H1 (cell line): Measurements from ENCODE around the gene TGM2. TPM values are rescaled to one million over a fixed set of nuclear protein-coding genes. Genes with fewer than 3 reads are reported as not detected.

Source experiments
- CTCF ChIA-PET: fragments of 300-600 bp; sonication (Branson Sonifier 250); formaldehyde crosslinking; loops from one replicate; lab custom pipeline; 2021; ENCODE audit not compliant: partially characterized antibody; lab: Charles Lee
- POLR2A ChIA-PET: fragments of 300-600 bp; sonication (Branson Sonifier 250); formaldehyde crosslinking; loops from one replicate; lab custom pipeline; 2021; ENCODE audit warnings: inconsistent platforms; ENCODE audit not compliant: partially characterized antibody; lab: Charles Lee
- DNase-seq, 2 experiments: peaks; one replicate each; pipeline versions ENCODE4 v3.0.0 to v3.0.0-alpha.2; 2010 to 2022; ENCODE audit warnings: low spot score in 2 of 2, low read depth in 1 of 2, mixed read lengths in 1 of 2
- FAIRE-seq: peaks from 2 replicates; lab custom pipeline; 2011; peaks lifted over from hg19 to GRCh38; lab: Jason Lieb, UNC
- H2AFZ ChIP-seq: 2 replicates; pipeline ENCODE4 v1.8.1; 2012; ENCODE audit warnings: low read length, inconsistent platforms
- H2AK5ac ChIP-seq: 2 replicates; pipeline ENCODE4 v1.6.1; 2013; ENCODE audit warnings: low read depth, low read length
- H2BK120ac ChIP-seq: replicated peaks from 2 replicates; pipeline ENCODE3; 2013; ENCODE audit warnings: low read depth, low read length, inconsistent platforms
- H2BK12ac ChIP-seq: 2 replicates; pipeline ENCODE4 v1.6.1; 2013; ENCODE audit warnings: low read depth, low read length
- H2BK15ac ChIP-seq: 2 replicates; pipeline ENCODE4 v1.6.1; 2013; ENCODE audit warnings: low read length
- H2BK20ac ChIP-seq: 2 replicates; pipeline ENCODE4 v1.6.1; 2013; ENCODE audit warnings: low read length
- H2BK5ac ChIP-seq: 2 replicates; pipeline ENCODE4 v1.6.1; 2013; ENCODE audit warnings: low read depth, low read length
- H3K14ac ChIP-seq: 2 replicates; pipeline ENCODE4 v1.6.1; 2013; ENCODE audit warnings: inconsistent platforms; ENCODE audit not compliant: insufficient read length
- H3K18ac ChIP-seq: 2 replicates; pipeline ENCODE4 v1.6.1; 2013; ENCODE audit warnings: low read length; ENCODE audit errors: extremely low read depth
- H3K23ac ChIP-seq: 2 replicates; pipeline ENCODE4 v1.6.1; 2013; ENCODE audit warnings: inconsistent platforms; ENCODE audit not compliant: insufficient read length
- H3K23me2 ChIP-seq: 2 replicates; pipeline ENCODE4 v1.6.1; 2013; ENCODE audit warnings: low read depth, low read length
- H3K27ac ChIP-seq: 2 replicates; pipeline ENCODE4 v1.6.1; 2011; ENCODE audit warnings: low read depth, low read length, inconsistent platforms
- H3K27me3 ChIP-seq, 4 experiments: replicated peaks in 1 of 4; 1 replicate in 1 of 4; 2 replicates in 3 of 4; pipeline versions ENCODE4 v1.6.1 to v1.8.1; 2011 to 2013; ENCODE audit warnings: low read length in 3 of 4, mild to moderate bottlenecking in 3 of 4, inconsistent platforms in 2 of 4, mixed read lengths in 2 of 4, moderate library complexity in 1 of 4; ENCODE audit not compliant: control insufficient read depth in 3 of 4, insufficient read depth in 3 of 4; ENCODE audit errors: extremely low read depth in 1 of 4
- H3K36me3 ChIP-seq, 4 experiments: 2 replicates each; pipeline versions ENCODE4 v1.6.1 to v1.8.1; 2011 to 2013; ENCODE audit warnings: mild to moderate bottlenecking in 4 of 4, low read length in 3 of 4, moderate library complexity in 2 of 4, control low read depth in 1 of 4, inconsistent platforms in 1 of 4; ENCODE audit not compliant: insufficient read depth in 4 of 4, control insufficient read depth in 2 of 4
- H3K4ac ChIP-seq: replicated peaks from 2 replicates; pipeline ENCODE3; 2013; ENCODE audit warnings: low read length, low read depth, mixed read lengths, inconsistent platforms; ENCODE audit not compliant: insufficient read length
- H3K4me1 ChIP-seq, 4 experiments: replicated peaks in 1 of 4; 1 replicate in 1 of 4; 2 replicates in 3 of 4; pipeline versions ENCODE4 v1.6.1 to v1.8.1; 2011 to 2013; ENCODE audit warnings: low read length in 3 of 4, inconsistent platforms in 2 of 4, mixed read lengths in 1 of 4; ENCODE audit not compliant: insufficient read depth in 4 of 4, control insufficient read depth in 3 of 4
- H3K4me2 ChIP-seq, 2 experiments: 2 replicates each; pipeline versions ENCODE4 v1.6.1 to v1.8.1; 2011 to 2013; ENCODE audit warnings: low read depth in 2 of 2, low read length in 2 of 2, control low read depth in 1 of 2, inconsistent platforms in 1 of 2, mild to moderate bottlenecking in 1 of 2; ENCODE audit not compliant: insufficient read depth in 1 of 2
- H3K4me3 ChIP-seq, 4 experiments: fragments of 200-600, 300-600 bp in 1 of 4; sonication (generic), shearing (Covaris generic), sonication (Bioruptor Twin) in 1 of 4; 2 replicates each; pipeline versions ENCODE4 v1.5.1 to v1.8.1; 2011 to 2016; ENCODE audit warnings: low read length in 4 of 4, low read depth in 3 of 4, control low read depth in 2 of 4, inconsistent platforms in 2 of 4, mild to moderate bottlenecking in 2 of 4, mixed read lengths in 1 of 4, moderate library complexity in 1 of 4; ENCODE audit not compliant: insufficient read depth in 2 of 4; ENCODE audit errors: extremely low read depth in 1 of 4
- H3K56ac ChIP-seq: replicated peaks from 2 replicates; pipeline ENCODE3; 2013; ENCODE audit warnings: low read depth, mild to moderate bottlenecking, mixed read lengths, low read length, inconsistent platforms; ENCODE audit not compliant: insufficient read length
- H3K79me1 ChIP-seq: 2 replicates; pipeline ENCODE4 v1.6.1; 2013; ENCODE audit warnings: low read depth, low read length, control low read depth
- H3K79me2 ChIP-seq, 2 experiments: 2 replicates each; pipeline versions ENCODE4 v1.6.1 to v1.8.1; 2012 to 2013; ENCODE audit warnings: low read length in 2 of 2, mild to moderate bottlenecking in 2 of 2, inconsistent platforms in 1 of 2; ENCODE audit not compliant: insufficient read depth in 2 of 2, control insufficient read depth in 1 of 2
- H3K9ac ChIP-seq, 4 experiments: replicated peaks in 1 of 4; 1 replicate in 1 of 4; 2 replicates in 3 of 4; pipeline versions ENCODE4 v1.6.1 to v1.8.1; 2011 to 2013; ENCODE audit warnings: low read depth in 3 of 4, low read length in 3 of 4, control low read depth in 2 of 4, mild to moderate bottlenecking in 2 of 4, moderate library complexity in 2 of 4, inconsistent platforms in 1 of 4; ENCODE audit errors: extremely low read depth in 1 of 4
- H3K9me3 ChIP-seq, 2 experiments: 2 replicates each; pipeline versions ENCODE4 v1.6.1 to v1.8.1; 2012 to 2013; ENCODE audit warnings: mild to moderate bottlenecking in 2 of 2, moderate library complexity in 2 of 2, control low read depth in 1 of 2, inconsistent platforms in 1 of 2, low read depth in 1 of 2, low read length in 1 of 2, mixed read lengths in 1 of 2; ENCODE audit not compliant: insufficient read depth in 2 of 2
- H4K20me1 ChIP-seq, 2 experiments: replicated peaks in 1 of 2; 2 replicates each; pipeline versions ENCODE3 to v1.8.1; 2011 to 2013; ENCODE audit warnings: inconsistent platforms in 2 of 2, low read length in 2 of 2, mild to moderate bottlenecking in 1 of 2; ENCODE audit not compliant: insufficient read depth in 2 of 2, control insufficient read depth in 1 of 2
- H4K5ac ChIP-seq: 2 replicates; pipeline ENCODE4 v1.6.1; 2013; ENCODE audit warnings: low read length, low read depth, mixed read lengths, inconsistent platforms; ENCODE audit not compliant: insufficient read length
- H4K8ac ChIP-seq: 2 replicates; pipeline ENCODE4 v1.8.0; 2013; ENCODE audit warnings: mild to moderate bottlenecking, moderate library complexity, low read length, inconsistent platforms; ENCODE audit not compliant: insufficient read depth; ENCODE audit errors: extremely low read depth
- H4K91ac ChIP-seq: replicated peaks from 2 replicates; pipeline ENCODE3; 2013; ENCODE audit warnings: low read length, mixed read lengths, inconsistent platforms; ENCODE audit not compliant: insufficient read length
- BACH1 ChIP-seq: IDR thresholded peaks from 2 replicates; pipeline ENCODE4 v1.6.1; 2012; ENCODE audit warnings: low read length, improper control_type of control experiment
- BRCA1 ChIP-seq: IDR thresholded peaks from 2 replicates; pipeline ENCODE4 v1.6.1; 2012; ENCODE audit warnings: low read depth, low read length, improper control_type of control experiment
- E2F6 ChIP-seq: IDR thresholded peaks from 2 replicates; pipeline ENCODE4 v1.6.1; 2012; ENCODE audit warnings: inconsistent platforms
- KDM1A ChIP-seq: fragments of 200-600, 300-600 bp; sonication (generic); IDR thresholded peaks from 2 replicates; pipeline ENCODE4 v1.7.1; 2016; ENCODE audit warnings: mild to moderate bottlenecking, low read length, borderline replicate concordance
- KDM5A ChIP-seq: fragments of 200-600 bp; IDR thresholded peaks from 2 replicates; pipeline ENCODE4 v1.7.1; 2012; ENCODE audit warnings: mild to moderate bottlenecking, low read length, inconsistent platforms, mixed read lengths
- MAFK ChIP-seq: IDR thresholded peaks from 2 replicates; pipeline ENCODE4 v1.6.1; 2012; ENCODE audit warnings: low read depth, mild to moderate bottlenecking, improper control_type of control experiment, low read length
- PHF8 ChIP-seq: fragments of 200-600 bp; sonication (generic); conservative IDR thresholded peaks from 2 replicates; pipeline ENCODE4 v1.7.1; 2012; ENCODE audit warnings: low read depth, mild to moderate bottlenecking, inconsistent platforms, low read length, moderate library complexity
- POU5F1 ChIP-seq: IDR thresholded peaks from 2 replicates; pipeline ENCODE4 v1.6.1; 2011; ENCODE audit warnings: low read depth, mild to moderate bottlenecking, low read length, moderate library complexity
- SIRT6 ChIP-seq: IDR thresholded peaks from one replicate; pipeline ENCODE4 v1.7.1; 2012; ENCODE audit warnings: low read length, inconsistent platforms
- SP1 ChIP-seq: IDR thresholded peaks from 2 replicates; pipeline ENCODE4 v1.6.1; 2011; ENCODE audit warnings: low read depth, low read length
- SP4 ChIP-seq: IDR thresholded peaks from 2 replicates; pipeline ENCODE4 v1.6.1; 2012; ENCODE audit warnings: low read length, inconsistent platforms
- SUZ12 ChIP-seq: fragments of 200-600 bp; sonication (generic); IDR thresholded peaks from 2 replicates; pipeline ENCODE4 v1.6.1; 2012; ENCODE audit warnings: mild to moderate bottlenecking, inconsistent platforms, low read length, moderate library complexity, mixed read lengths
- TAF1 ChIP-seq: IDR thresholded peaks from 2 replicates; pipeline ENCODE4 v1.6.1; 2011; ENCODE audit warnings: mild to moderate bottlenecking, low read depth, low read length
- TBP ChIP-seq: IDR thresholded peaks from 2 replicates; pipeline ENCODE4 v1.6.1; 2011; ENCODE audit warnings: low read depth, low read length, improper control_type of control experiment
- YY1 ChIP-seq: IDR thresholded peaks from 2 replicates; pipeline ENCODE4 v1.6.1; 2011; ENCODE audit warnings: low read depth, mild to moderate bottlenecking, low read length
- ZNF274 ChIP-seq: IDR thresholded peaks from 2 replicates; pipeline ENCODE4 v1.7.0; 2012; ENCODE audit warnings: low read length, borderline replicate concordance; ENCODE audit errors: extremely low read depth
- WGBS, 2 experiments: shearing (Covaris generic) in 1 of 2; methylation state at CpG; one replicate each; pipeline versions ENCODE4 v1.1.6 to v1.1.7; 2013 to 2015; ENCODE audit warnings: low lambda C conversion rate in 2 of 2, mixed read lengths in 2 of 2, inconsistent platforms in 1 of 2, low coverage in 1 of 2, missing lambda C conversion rate in 1 of 2; ENCODE audit not compliant: insufficient replicate concordance in 2 of 2, insufficient coverage in 1 of 2, insufficient read length in 1 of 2; ENCODE audit errors: extremely low coverage in 1 of 2, missing lambda C conversion rate in 1 of 2; 5-methylcytosine and 5-hydroxymethylcytosine counted together
- polyA plus RNA-seq, 7 experiments: library from polyadenylated mRNA; depleted of rRNA in 3 of 7; stranded (reverse) in 5 of 7; unstranded in 2 of 7; fragments of >200 nt in 5 of 7; fragments of 200-250 nt in 2 of 7; gene quantifications; 1 replicate in 5 of 7; 2 replicates in 1 of 7; 4 replicates in 1 of 7; pipeline versions ENCODE4 v1.2.1 to v1.2.3, GENCODE V29; 2011 to 2013; ENCODE audit warnings: missing spikeins in 2 of 7, mixed read lengths in 2 of 7
- total RNA-seq: library from RNA; stranded (reverse); fragmentation: NEBNext Ultra II Directional; extraction: Animal tissue kit (Norgen Biotek cat#: 25700); gene quantifications from 2 replicates; pipeline ENCODE4 v1.2.1, GENCODE V29; 2021

Gene TGM2
- total and polyA plus RNA-seq, 2 of the 8 experiments (the other 6 are each of a cell fraction or from before 2014, with no cell fraction given) = 0.86 to 1.0 TPM

GRCh38 chr20:38197619-38198018, 32.5 kb upstream of the TGM2 start:
- WGBS, 2 experiments = 50% methylated on average over 1 of the region's 1 CpG; no CpG with 5 or more reads in 1 of the 2 experiments
- FAIRE-seq = no peak
- no peak overlapping the region for H2AFZ ChIP-seq
- TF ChIP-seq BRCA1 = no peak
- TF ChIP-seq SP4 = no peak
- no peak for TF ChIP-seq KDM5A
- TF ChIP-seq KDM1A = no peak
- no peak for TF ChIP-seq PHF8
- TF ChIP-seq TBP = no peak
- TF ChIP-seq POU5F1 = no peak
- no peak for TF ChIP-seq MAFK
- TF ChIP-seq E2F6 = no peak
- no peak for TF ChIP-seq YY1
- no peak for TF ChIP-seq ZNF274
- TF ChIP-seq SUZ12 = no peak
- TF ChIP-seq TAF1 = no peak
- no peak for TF ChIP-seq SP1
- TF ChIP-seq SIRT6 = no peak
- no peak for TF ChIP-seq BACH1

More at GRCh38 chr20:38197619-38198018, 32.5 kb upstream of the TGM2 start:
- Histone ChIP-seq H3K4me2 (no peak overlapping the region), H2BK5ac (no peak overlapping the region), H4K5ac (no peak overlapping the region), H4K91ac (no peak overlapping the region), H3K27me3 (no peaks in the 10 kb centered on the region), H3K23me2 (peaks cover 2% of the 10 kb centered on the region; the same call in 1 of the 2 replicates), H3K4me1 (no peaks in the 10 kb centered on the region), H2BK12ac (no peak overlapping the region), H4K20me1 (no peaks in the 10 kb centered on the region), H3K56ac (no peak overlapping the region), H2BK20ac (no peak overlapping the region), H2BK15ac (no peak overlapping the region), H2AK5ac (no peak overlapping the region), H4K8ac (no peak overlapping the region), H3K79me1 (no peaks in the 10 kb centered on the region), H3K36me3 (no peaks in the 10 kb centered on the region), H3K18ac (no peak overlapping the region), H3K79me2 (no peaks in the 10 kb centered on the region), H3K14ac (no peak overlapping the region), H3K9me3 (no peaks in the 10 kb centered on the region), H3K4ac (no peak overlapping the region), H3K23ac (no peak overlapping the region), H3K27ac (no peak overlapping the region), H3K4me3 (no peak overlapping the region), H2BK120ac (no peak overlapping the region), H3K9ac (no peak overlapping the region)
- POLR2A ChIA-PET = interaction anchor here (0.8 kb wide), 1 partner anchor 8 kb away, joined by 3 read pairs; no protein-coding TSS in a partner anchor
- CTCF ChIA-PET = interaction anchor here (0.8 to 3.6 kb wide), 5 partner anchors 17 to 140 kb away, joined by 3 to 24 read pairs (median 3); no protein-coding TSS in a partner anchor
- DNase-seq = no peak
